Measurements from ENCODE around the gene ZNF697. TPM values are rescaled to one million over a fixed set of nuclear protein-coding genes. Genes with fewer than 3 reads are reported as not detected.

The ZNF697 gene
- total RNA-seq, 2 donors from 2014 or later, result 12.0 to 14.8 TPM

DNA sequence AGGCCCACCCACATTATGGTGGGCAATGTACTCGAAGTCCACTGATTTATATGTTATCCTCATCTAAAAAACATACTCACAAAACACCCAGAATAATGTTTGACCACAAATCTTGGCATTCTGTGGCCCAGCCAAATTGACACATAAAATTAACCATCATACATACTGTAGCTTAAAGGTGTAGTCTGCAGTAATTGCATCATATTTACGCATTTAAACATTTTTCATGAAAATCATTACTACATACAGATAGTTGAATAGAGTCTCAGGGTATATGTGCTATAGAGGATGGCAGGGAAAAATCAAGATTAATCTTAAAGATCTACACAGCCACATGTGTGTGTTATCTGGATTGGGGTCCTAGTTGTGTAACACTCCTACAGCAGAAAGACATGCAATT, 14.5 kb downstream of the ZNF697 start:
- Histone ChIP-seq H3K27ac (ENCODE audit: low read depth, low read length) (no peak overlapping the region), H3K36me3 (ENCODE audit: control insufficient read depth, insufficient read depth, low read length) (peaks cover 19% of the 10 kb centered on the region), H3K9ac (ENCODE audit: extremely low read depth, low read length, poor library complexity, severe bottlenecking) (no peak overlapping the region), H3K4me3 (ENCODE audit: low read length) (no peak overlapping the region), H3K9me3 (ENCODE audit: control insufficient read depth, low read length) (no peaks in the 10 kb centered on the region), H3K4me1 (ENCODE audit: control insufficient read depth, insufficient read depth, low read length) (peaks cover 3% of the 10 kb centered on the region), H3K27me3 (ENCODE audit: control insufficient read depth, insufficient read depth, low read length, poor library complexity, severe bottlenecking) (no peaks in the 10 kb centered on the region)
- no peak for DNase-seq
- Mint-ChIP-seq H3K36me3 (ENCODE audit: low read depth) (peaks cover 8% of the 10 kb centered on the region), H3K27me3 (ENCODE audit: insufficient read depth) (no peaks in the 10 kb centered on the region), H3K4me3 (no peak overlapping the region), H3K27ac (no peak overlapping the region), H3K4me1 (peaks cover 10% of the 10 kb centered on the region), H3K9me3 (no peaks in the 10 kb centered on the region)
- no peak for TF ChIP-seq CTCF (conservative IDR thresholded peaks at IDR 0.05)
- 80 to 83% methylated on average over 1 of the region's 2 CpGs for WGBS, 2 experiments (ENCODE audit: insufficient coverage in 1 of 2, insufficient read length in 1 of 2)

GRCh38 chr1:119632841-119633240, 15.2 kb downstream of the ZNF697 start:
- 93 to 99% methylated on average over 3 to 4 of the region's 4 CpGs for WGBS, 2 experiments (ENCODE audit: insufficient coverage in 1 of 2, insufficient read length in 1 of 2)
- Histone ChIP-seq H3K4me1 (ENCODE audit: control insufficient read depth, insufficient read depth, low read length) (peaks cover 3% of the 10 kb centered on the region), H3K27ac (ENCODE audit: low read depth, low read length) (no peak overlapping the region), H3K9me3 (ENCODE audit: control insufficient read depth, low read length) (no peaks in the 10 kb centered on the region), H3K27me3 (ENCODE audit: control insufficient read depth, insufficient read depth, low read length, poor library complexity, severe bottlenecking) (no peaks in the 10 kb centered on the region), H3K36me3 (ENCODE audit: control insufficient read depth, insufficient read depth, low read length) (peaks cover 19% of the 10 kb centered on the region), H3K4me3 (ENCODE audit: low read length) (no peak overlapping the region), H3K9ac (ENCODE audit: extremely low read depth, low read length, poor library complexity, severe bottlenecking) (no peak overlapping the region)
- TF ChIP-seq CTCF (conservative IDR thresholded peaks at IDR 0.05), result no peak
- no peak for DNase-seq
- Mint-ChIP-seq H3K9me3 (no peaks in the 10 kb centered on the region), H3K27me3 (ENCODE audit: insufficient read depth) (no peaks in the 10 kb centered on the region), H3K4me1 (peaks cover 10% of the 10 kb centered on the region), H3K4me3 (no peak overlapping the region), H3K36me3 (ENCODE audit: low read depth) (peaks cover 8% of the 10 kb centered on the region), H3K27ac (no peak overlapping the region)

GRCh38 chr1:119632103-119632490, 16.0 kb downstream of the ZNF697 start:
- H3K9ac ChIP-seq (ENCODE audit: extremely low read depth, low read length, poor library complexity, severe bottlenecking), result no peak overlapping the region
- no peak for TF ChIP-seq CTCF (conservative IDR thresholded peaks at IDR 0.05)
- WGBS, 2 experiments (ENCODE audit: insufficient coverage in 1 of 2, insufficient read length in 1 of 2), result 89 to 94% methylated on average over 4 to 5 of the region's 5 CpGs
- Mint-ChIP-seq H3K9me3 (no peaks in the 10 kb centered on the region), H3K4me1 (peaks cover 10% of the 10 kb centered on the region), H3K4me3 (no peak overlapping the region), H3K27ac (no peak overlapping the region), H3K36me3 (ENCODE audit: low read depth) (peaks cover 8% of the 10 kb centered on the region), H3K27me3 (ENCODE audit: insufficient read depth) (no peaks in the 10 kb centered on the region)
- H3K4me1 ChIP-seq (ENCODE audit: control insufficient read depth, insufficient read depth, low read length), result peaks cover under 1% of the 10 kb centered on the region
- no peaks in the 10 kb centered on the region for H3K27me3 ChIP-seq (ENCODE audit: control insufficient read depth, insufficient read depth, low read length, poor library complexity, severe bottlenecking)
- peaks cover 22% of the 10 kb centered on the region for H3K36me3 ChIP-seq (ENCODE audit: control insufficient read depth, insufficient read depth, low read length)
- DNase-seq, result peak; percentile 36
- H3K27ac ChIP-seq (ENCODE audit: low read depth, low read length), result no peak overlapping the region
- no peaks in the 10 kb centered on the region for H3K9me3 ChIP-seq (ENCODE audit: control insufficient read depth, low read length)
- H3K4me3 ChIP-seq (ENCODE audit: low read length), result no peak overlapping the region

All from endodermal cell (in vitro differentiated cells).